Neural progenitor cell (in vitro differentiated cells): ENCODE measurements around the gene TLK2. TPM values are rescaled to one million over a fixed set of nuclear protein-coding genes. Genes with fewer than 3 reads are reported as not detected.
A peak's percentile ranks its signal among the peaks of the same experiment; 100 is the strongest.

Experiments
- DNase-seq: peaks from one replicate; pipeline ENCODE4 v3.0.0-alpha.2; 2016; ENCODE audit warnings: low spot score
- H2AFZ ChIP-seq: fragments of 200-600 bp; sonication (generic); replicated peaks from 2 replicates; pipeline ENCODE4 v1.6.1; 2016; ENCODE audit warnings: antibody characterized with exemption
- H3F3A ChIP-seq: fragments of 200-600 bp; sonication (generic); 2 replicates; pipeline ENCODE4 v1.6.1; 2016; ENCODE audit warnings: antibody characterized with exemption, low read depth
- H3K27ac ChIP-seq: fragments of 200-600 bp; sonication (generic); 2 replicates; pipeline ENCODE4 v1.5.1; 2016; ENCODE audit warnings: mild to moderate bottlenecking
- H3K27me3 ChIP-seq: fragments of 200-600 bp; sonication (generic); 2 replicates; pipeline ENCODE4 v1.6.1; 2016; ENCODE audit warnings: mild to moderate bottlenecking, moderate library complexity
- H3K36me3 ChIP-seq: fragments of 200-600 bp; sonication (generic); 2 replicates; pipeline ENCODE4 v1.5.1; 2016
- H3K4me1 ChIP-seq: fragments of 200-600 bp; sonication (generic); 2 replicates; pipeline ENCODE4 v1.6.1; 2016; ENCODE audit warnings: mixed run types
- H3K4me2 ChIP-seq: fragments of 200-600 bp; sonication (generic); 2 replicates; pipeline ENCODE4 v1.6.1; 2016
- H3K4me3 ChIP-seq: fragments of 200-600 bp; sonication (generic); 2 replicates; pipeline ENCODE4 v1.5.1; 2016
- H3K79me2 ChIP-seq: fragments of 200-600 bp; sonication (generic); 2 replicates; pipeline ENCODE4 v1.6.1; 2016; ENCODE audit warnings: low read depth
- H3K9ac ChIP-seq: fragments of 200-600 bp; sonication (generic); 2 replicates; pipeline ENCODE4 v1.6.1; 2016
- H3K9me3 ChIP-seq: fragments of 200-600 bp; sonication (generic); 2 replicates; pipeline ENCODE4 v1.5.1; 2016; ENCODE audit warnings: low read depth
- H4K20me1 ChIP-seq: fragments of 200-600 bp; sonication (generic); 2 replicates; pipeline ENCODE4 v1.6.1; 2016; ENCODE audit warnings: low read depth
- H3K27ac Mint-ChIP-seq: 3 replicates; pipeline ENCODE4 v1.8.0; 2021; ENCODE audit warnings: mixed read lengths
- H3K27me3 Mint-ChIP-seq: 2 replicates; pipeline ENCODE4 v1.8.0; 2022; ENCODE audit warnings: low read depth, mild to moderate bottlenecking, inconsistent platforms, moderate library complexity, mixed read lengths; ENCODE audit not compliant: insufficient read depth
- H3K36me3 Mint-ChIP-seq: 3 replicates; pipeline ENCODE4 v1.8.0; 2021; ENCODE audit warnings: mixed read lengths
- H3K4me1 Mint-ChIP-seq: 3 replicates; pipeline ENCODE4 v1.8.0; 2021; ENCODE audit warnings: mixed read lengths
- H3K4me3 Mint-ChIP-seq: 3 replicates; pipeline ENCODE4 v1.8.0; 2021; ENCODE audit warnings: mild to moderate bottlenecking, moderate library complexity, mixed read lengths
- H3K9me3 Mint-ChIP-seq: 3 replicates; pipeline ENCODE4 v1.8.0; 2020; ENCODE audit warnings: mixed read lengths
- EZH2 ChIP-seq: fragments of 200-600 bp; sonication (generic); IDR thresholded peaks from 2 replicates; pipeline ENCODE4 v1.6.1; 2017; ENCODE audit warnings: antibody characterized with exemption, mild to moderate bottlenecking, moderate library complexity
- EZH2phosphoT487 ChIP-seq: fragments of 200-600 bp; sonication (generic); IDR thresholded peaks from 2 replicates; pipeline ENCODE4 v1.6.1; 2017; ENCODE audit warnings: antibody characterized with exemption
- total RNA-seq: library from RNA; depleted of rRNA; stranded (reverse); fragments of >200 nt; gene quantifications from 2 replicates; pipeline ENCODE4 v1.2.3, GENCODE V29; 2015; ENCODE audit warnings: low replicate concordance
- TF ChIP-seq, protein P1 (sequence below): fragments of 200-600 bp; sonication (generic); IDR thresholded peaks from 2 replicates; pipeline ENCODE4 v1.5.1; 2017; ENCODE audit warnings: antibody characterized with exemption, mild to moderate bottlenecking

The TLK2 gene
- total RNA-seq, 1 donor from 2014 or later, result 89.9 TPM

DNA sequence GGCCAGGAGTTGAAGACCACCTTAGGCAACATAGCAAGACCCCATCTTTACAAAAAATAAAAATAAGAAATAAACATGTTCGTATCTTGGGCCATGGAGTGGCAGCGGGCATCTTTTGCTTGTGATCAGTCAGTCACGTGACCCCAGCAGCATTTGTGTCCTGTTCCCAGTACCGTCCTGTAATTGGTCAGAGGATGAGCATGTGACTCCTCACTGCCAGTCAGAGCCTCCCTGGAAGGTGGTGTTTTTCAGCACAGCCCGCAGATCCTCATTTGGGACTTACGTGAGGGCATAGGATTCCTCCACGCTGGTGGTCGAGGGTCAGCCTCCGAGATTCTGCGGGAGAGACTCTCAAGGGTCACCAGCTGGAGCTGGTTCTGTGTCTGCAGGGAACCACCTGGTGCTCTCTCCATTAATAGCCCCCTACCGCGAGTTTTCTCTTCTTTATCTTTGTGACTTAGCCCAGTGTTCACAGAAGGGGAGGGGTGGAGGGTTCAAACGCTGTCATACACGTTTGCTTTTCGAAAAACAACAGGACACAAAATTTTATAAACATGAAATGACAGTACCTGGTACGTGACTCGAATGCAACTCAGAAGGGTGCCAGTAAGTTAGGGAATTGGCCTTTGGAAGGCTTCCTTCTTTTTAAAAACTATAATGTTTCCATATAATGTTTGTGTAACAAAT is 166.0 kb downstream of the TLK2 start:
- Histone ChIP-seq H3K9me3 (no peaks in the 10 kb centered on the region), H3K9ac (no peak overlapping the region), H3K79me2 (no peaks in the 10 kb centered on the region), H2AFZ (peak overlapping the region; percentile 47), H3K4me1 (peaks cover 8% of the 10 kb centered on the region), H3K36me3 (no peaks in the 10 kb centered on the region), H3F3A (peaks cover 18% of the 10 kb centered on the region), H4K20me1 (no peaks in the 10 kb centered on the region), H3K4me3 (peak overlapping the region; percentile 18), H3K4me2 (peak overlapping the region; percentile 47), H3K27ac (peak overlapping the region; percentile 6), H3K27me3 (no peaks in the 10 kb centered on the region)
- Mint-ChIP-seq H3K4me3 (peak overlapping the region; percentile 80), H3K4me1 (peaks cover 24% of the 10 kb centered on the region), H3K27me3 (peaks cover 8% of the 10 kb centered on the region), H3K27ac (peak overlapping the region; percentile 86), H3K36me3 (peaks cover 2% of the 10 kb centered on the region), H3K9me3 (no peaks in the 10 kb centered on the region)
- no peak for TF ChIP-seq EZH2
- no peak for TF ChIP-seq EZH2phosphoT487
- TF ChIP-seq, protein P1, sequence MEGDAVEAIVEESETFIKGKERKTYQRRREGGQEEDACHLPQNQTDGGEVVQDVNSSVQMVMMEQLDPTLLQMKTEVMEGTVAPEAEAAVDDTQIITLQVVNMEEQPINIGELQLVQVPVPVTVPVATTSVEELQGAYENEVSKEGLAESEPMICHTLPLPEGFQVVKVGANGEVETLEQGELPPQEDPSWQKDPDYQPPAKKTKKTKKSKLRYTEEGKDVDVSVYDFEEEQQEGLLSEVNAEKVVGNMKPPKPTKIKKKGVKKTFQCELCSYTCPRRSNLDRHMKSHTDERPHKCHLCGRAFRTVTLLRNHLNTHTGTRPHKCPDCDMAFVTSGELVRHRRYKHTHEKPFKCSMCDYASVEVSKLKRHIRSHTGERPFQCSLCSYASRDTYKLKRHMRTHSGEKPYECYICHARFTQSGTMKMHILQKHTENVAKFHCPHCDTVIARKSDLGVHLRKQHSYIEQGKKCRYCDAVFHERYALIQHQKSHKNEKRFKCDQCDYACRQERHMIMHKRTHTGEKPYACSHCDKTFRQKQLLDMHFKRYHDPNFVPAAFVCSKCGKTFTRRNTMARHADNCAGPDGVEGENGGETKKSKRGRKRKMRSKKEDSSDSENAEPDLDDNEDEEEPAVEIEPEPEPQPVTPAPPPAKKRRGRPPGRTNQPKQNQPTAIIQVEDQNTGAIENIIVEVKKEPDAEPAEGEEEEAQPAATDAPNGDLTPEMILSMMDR, result no peak
- peak; percentile 75 for DNase-seq

DNA sequence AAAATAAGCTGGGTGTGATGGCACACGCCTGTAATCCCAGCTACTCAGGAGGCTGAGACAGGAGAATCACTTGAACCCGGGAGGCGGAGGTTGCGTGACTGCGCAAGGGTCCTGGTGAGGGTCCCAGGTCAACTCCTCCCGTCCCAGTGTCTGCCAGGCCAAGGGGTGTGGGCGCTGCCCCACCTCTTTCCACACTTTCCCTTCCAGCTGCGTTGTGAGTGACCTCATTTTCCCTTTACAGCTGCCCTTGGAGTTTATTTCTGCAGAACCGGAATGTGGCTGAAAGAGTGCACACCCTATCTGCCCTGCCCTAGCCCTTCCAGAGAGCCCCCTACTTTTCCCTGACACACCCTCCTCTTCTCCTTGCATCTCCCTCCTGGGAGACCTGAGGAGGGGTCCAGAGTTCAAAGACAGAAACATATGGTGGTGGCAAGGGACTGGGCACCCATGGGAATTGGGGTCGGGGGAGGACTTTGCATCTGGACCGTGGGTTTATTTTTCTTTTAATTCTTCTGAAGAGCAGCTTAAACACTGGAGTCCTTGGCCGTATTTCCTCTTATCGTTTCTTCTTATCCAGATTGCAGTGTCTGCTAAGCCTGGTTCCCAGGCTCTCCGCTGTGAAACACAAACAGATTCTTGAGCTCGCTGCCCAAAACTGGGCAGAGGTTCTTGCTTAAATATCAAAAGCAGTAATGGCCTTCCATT is 169.8 kb downstream of the TLK2 start:
- H3K9ac ChIP-seq, result no peak overlapping the region
- peaks cover 2% of the 10 kb centered on the region for H4K20me1 ChIP-seq
- H3K4me3 ChIP-seq, result no peak overlapping the region
- Mint-ChIP-seq H3K36me3 (peaks cover 2% of the 10 kb centered on the region), H3K4me3 (no peak overlapping the region), H3K27ac (peak overlapping the region; percentile 5), H3K27me3 (peaks cover 6% of the 10 kb centered on the region), H3K9me3 (no peaks in the 10 kb centered on the region), H3K4me1 (peaks cover 42% of the 10 kb centered on the region)
- H3K4me2 ChIP-seq, result no peak overlapping the region
- peaks cover 31% of the 10 kb centered on the region for H3F3A ChIP-seq
- H3K27me3 ChIP-seq, result peaks cover 11% of the 10 kb centered on the region
- no peak for DNase-seq
- no peaks in the 10 kb centered on the region for H3K36me3 ChIP-seq
- H2AFZ ChIP-seq, result no peak overlapping the region
- H3K27ac ChIP-seq, result no peak overlapping the region
- no peaks in the 10 kb centered on the region for H3K9me3 ChIP-seq
- peaks cover 18% of the 10 kb centered on the region for H3K4me1 ChIP-seq
- no peaks in the 10 kb centered on the region for H3K79me2 ChIP-seq
- TF ChIP-seq, protein P1, result no peak
- TF ChIP-seq EZH2phosphoT487 (no peak), EZH2 (no peak)

DNA sequence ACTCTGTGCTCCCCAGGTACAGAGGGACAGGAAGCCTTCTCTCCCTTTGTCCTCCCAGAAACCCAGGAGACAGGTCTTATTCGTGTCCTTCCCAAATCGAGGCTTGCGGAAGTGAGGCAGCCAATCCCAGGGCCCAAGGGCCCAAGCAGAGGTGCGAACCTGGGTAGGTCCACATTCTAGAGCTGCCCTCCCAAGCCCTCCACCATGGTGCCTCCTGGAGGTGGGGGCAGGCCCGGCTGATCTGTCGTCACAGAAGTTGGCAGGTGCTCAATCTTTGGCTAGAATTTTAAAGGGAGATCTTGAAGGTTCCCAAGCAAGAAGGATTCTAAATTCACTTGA is 170.3 kb downstream of the TLK2 start:
- Histone ChIP-seq H3K9ac (no peak overlapping the region), H3K36me3 (no peaks in the 10 kb centered on the region), H3K27ac (no peak overlapping the region), H3K79me2 (no peaks in the 10 kb centered on the region), H3K4me2 (no peak overlapping the region), H4K20me1 (peaks cover 7% of the 10 kb centered on the region), H3K4me3 (no peak overlapping the region), H3K9me3 (no peaks in the 10 kb centered on the region), H3F3A (peaks cover 31% of the 10 kb centered on the region), H3K4me1 (peaks cover 23% of the 10 kb centered on the region), H3K27me3 (peaks cover 11% of the 10 kb centered on the region), H2AFZ (no peak overlapping the region)
- Mint-ChIP-seq H3K4me3 (no peak overlapping the region), H3K27me3 (peaks cover 8% of the 10 kb centered on the region), H3K36me3 (peaks cover 2% of the 10 kb centered on the region), H3K9me3 (no peaks in the 10 kb centered on the region), H3K4me1 (peaks cover 46% of the 10 kb centered on the region), H3K27ac (peak overlapping the region; percentile 5)
- TF ChIP-seq EZH2phosphoT487 (no peak), EZH2 (no peak)
- TF ChIP-seq, protein P1, result no peak
- DNase-seq, result no peak
